ENCODE measurements around the gene CTBP2.

The CTBP2 gene

DNA sequence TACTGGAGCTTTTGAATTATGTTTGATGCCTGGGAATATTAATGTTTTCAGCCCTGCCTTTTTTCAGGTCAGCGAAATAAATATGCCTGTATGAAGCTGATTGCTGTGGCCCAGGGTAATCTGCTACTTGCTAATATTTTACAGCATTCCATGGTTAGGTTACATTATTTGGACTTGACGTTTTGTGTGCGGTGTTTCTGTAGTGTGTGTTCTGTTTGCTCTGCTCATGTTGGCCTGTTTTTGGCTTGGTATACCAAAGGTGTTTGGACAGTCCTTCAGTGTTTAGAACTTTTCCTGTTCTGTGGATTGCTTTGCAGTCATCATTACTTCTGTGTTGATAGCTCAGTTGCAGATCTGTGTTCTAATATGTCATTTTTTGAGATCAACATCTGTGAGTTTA, 206.9 kb downstream of the CTBP2 start:
- Histone ChIP-seq H3K9ac (ENCODE audit: low read length) (no peak overlapping the region), H3K9me3 (replicated peaks; ENCODE audit: insufficient read depth, low read length) (no peaks in the 10 kb centered on the region), H4K20me1 (ENCODE audit: insufficient read depth, low read length) (no peaks in the 10 kb centered on the region), H3K9me2 (replicated peaks; ENCODE audit: insufficient read depth, low read length) (no peaks in the 10 kb centered on the region), H2AFZ (ENCODE audit: low read length) (no peak overlapping the region), H3K79me2 (ENCODE audit: low read length) (peaks cover 59% of the 10 kb centered on the region), H3K27me3 (replicated peaks; ENCODE audit: insufficient read depth, low read length) (no peaks in the 10 kb centered on the region), H3K36me3 (replicated peaks; ENCODE audit: insufficient read depth, low read length) (no peaks in the 10 kb centered on the region; the same call in 1 of the 2 replicates), H3K4me2 (ENCODE audit: low read depth, low read length) (no peak overlapping the region), H3K4me1 (ENCODE audit: low read length) (no peaks in the 10 kb centered on the region), H3F3A (ENCODE audit: insufficient read depth, low read length) (no peaks in the 10 kb centered on the region), H3K4me3 (ENCODE audit: low read length) (no peak overlapping the region), H3K27ac (ENCODE audit: low read length) (no peak overlapping the region)
- DNase-seq: no peak
- TF ChIP-seq EZH2phosphoT487 (IDR thresholded peaks at IDR 0.05; ENCODE audit: low read length) (no peak), EZH2 (optimal IDR thresholded peaks at IDR 0.05; ENCODE audit: low read depth, low read length) (no peak)
- TF ChIP-seq, protein P1, sequence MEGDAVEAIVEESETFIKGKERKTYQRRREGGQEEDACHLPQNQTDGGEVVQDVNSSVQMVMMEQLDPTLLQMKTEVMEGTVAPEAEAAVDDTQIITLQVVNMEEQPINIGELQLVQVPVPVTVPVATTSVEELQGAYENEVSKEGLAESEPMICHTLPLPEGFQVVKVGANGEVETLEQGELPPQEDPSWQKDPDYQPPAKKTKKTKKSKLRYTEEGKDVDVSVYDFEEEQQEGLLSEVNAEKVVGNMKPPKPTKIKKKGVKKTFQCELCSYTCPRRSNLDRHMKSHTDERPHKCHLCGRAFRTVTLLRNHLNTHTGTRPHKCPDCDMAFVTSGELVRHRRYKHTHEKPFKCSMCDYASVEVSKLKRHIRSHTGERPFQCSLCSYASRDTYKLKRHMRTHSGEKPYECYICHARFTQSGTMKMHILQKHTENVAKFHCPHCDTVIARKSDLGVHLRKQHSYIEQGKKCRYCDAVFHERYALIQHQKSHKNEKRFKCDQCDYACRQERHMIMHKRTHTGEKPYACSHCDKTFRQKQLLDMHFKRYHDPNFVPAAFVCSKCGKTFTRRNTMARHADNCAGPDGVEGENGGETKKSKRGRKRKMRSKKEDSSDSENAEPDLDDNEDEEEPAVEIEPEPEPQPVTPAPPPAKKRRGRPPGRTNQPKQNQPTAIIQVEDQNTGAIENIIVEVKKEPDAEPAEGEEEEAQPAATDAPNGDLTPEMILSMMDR (IDR thresholded peaks at IDR 0.05; ENCODE audit: low read length): no peak

DNA sequence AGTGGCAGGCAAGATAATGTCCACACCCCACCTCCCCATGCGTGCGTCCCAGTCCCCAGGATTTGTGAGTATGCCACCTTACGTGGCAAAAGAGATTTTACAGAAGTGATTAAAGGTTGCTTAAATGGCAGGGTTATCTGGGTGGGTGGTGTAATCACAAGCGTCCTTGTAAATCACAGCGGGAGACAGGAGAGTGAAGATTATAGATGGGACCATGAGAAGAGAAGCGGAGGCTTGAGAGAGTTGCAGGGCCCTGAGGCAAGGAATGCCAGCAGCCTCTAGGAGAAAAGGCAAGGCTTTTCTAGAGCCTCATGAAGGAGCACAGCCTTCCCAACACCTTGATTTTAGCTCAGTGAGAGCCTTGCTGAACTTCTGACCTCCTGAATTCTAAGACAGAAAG, 208.2 kb downstream of the CTBP2 start:
- no peaks in the 10 kb centered on the region; the same call in 1 of the 2 replicates for H3K36me3 ChIP-seq (replicated peaks; ENCODE audit: insufficient read depth, low read length)
- H3K4me1 ChIP-seq (ENCODE audit: low read length): no peaks in the 10 kb centered on the region
- TF ChIP-seq EZH2phosphoT487 (IDR thresholded peaks at IDR 0.05; ENCODE audit: low read length) (no peak), EZH2 (optimal IDR thresholded peaks at IDR 0.05; ENCODE audit: low read depth, low read length) (no peak)
- TF ChIP-seq, protein P1 (IDR thresholded peaks at IDR 0.05; ENCODE audit: low read length): no peak
- peaks cover 62% of the 10 kb centered on the region for H3K79me2 ChIP-seq (ENCODE audit: low read length)
- no peak overlapping the region for H3K4me3 ChIP-seq (ENCODE audit: low read length)
- no peaks in the 10 kb centered on the region for H4K20me1 ChIP-seq (ENCODE audit: insufficient read depth, low read length)
- no peaks in the 10 kb centered on the region for H3F3A ChIP-seq (ENCODE audit: insufficient read depth, low read length)
- H2AFZ ChIP-seq (ENCODE audit: low read length): no peak overlapping the region
- H3K27me3 ChIP-seq (replicated peaks; ENCODE audit: insufficient read depth, low read length): no peaks in the 10 kb centered on the region
- H3K9me3 ChIP-seq (replicated peaks; ENCODE audit: insufficient read depth, low read length): no peaks in the 10 kb centered on the region
- H3K4me2 ChIP-seq (ENCODE audit: low read depth, low read length): no peak overlapping the region
- H3K9me2 ChIP-seq (replicated peaks; ENCODE audit: insufficient read depth, low read length): no peaks in the 10 kb centered on the region
- H3K27ac ChIP-seq (ENCODE audit: low read length): no peak overlapping the region
- no peak overlapping the region for H3K9ac ChIP-seq (ENCODE audit: low read length)
- no peak for DNase-seq

DNA sequence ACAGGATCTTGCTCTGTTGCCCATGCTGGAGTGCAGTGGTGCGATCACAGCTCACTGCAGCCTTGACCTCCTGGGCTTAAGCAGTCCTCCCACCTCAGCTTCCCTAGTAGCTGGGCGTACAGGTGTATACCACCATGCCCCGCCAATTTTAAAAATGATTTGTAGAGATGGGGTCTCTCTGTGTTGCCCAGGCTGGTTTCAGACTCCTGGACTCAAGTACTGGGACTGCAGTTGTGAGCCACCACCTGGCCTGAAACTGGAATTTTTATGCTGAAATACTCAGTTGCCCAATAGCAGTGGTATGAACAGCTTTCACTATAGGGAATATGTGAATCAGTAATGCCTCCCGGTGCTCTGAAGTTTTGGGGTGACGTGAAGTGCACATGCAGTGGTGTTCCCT, 210.8 kb downstream of the CTBP2 start:
- Histone ChIP-seq H3K9ac (ENCODE audit: low read length) (no peak overlapping the region), H3F3A (ENCODE audit: insufficient read depth, low read length) (no peaks in the 10 kb centered on the region), H3K27ac (ENCODE audit: low read length) (no peak overlapping the region), H3K9me2 (replicated peaks; ENCODE audit: insufficient read depth, low read length) (no peaks in the 10 kb centered on the region), H3K4me2 (ENCODE audit: low read depth, low read length) (no peak overlapping the region), H3K79me2 (ENCODE audit: low read length) (peaks cover 69% of the 10 kb centered on the region), H3K4me3 (ENCODE audit: low read length) (no peak overlapping the region), H2AFZ (ENCODE audit: low read length) (no peak overlapping the region), H3K27me3 (replicated peaks; ENCODE audit: insufficient read depth, low read length) (no peaks in the 10 kb centered on the region), H3K9me3 (replicated peaks; ENCODE audit: insufficient read depth, low read length) (no peaks in the 10 kb centered on the region), H4K20me1 (ENCODE audit: insufficient read depth, low read length) (no peaks in the 10 kb centered on the region), H3K36me3 (replicated peaks; ENCODE audit: insufficient read depth, low read length) (no peaks in the 10 kb centered on the region; the same call in 1 of the 2 replicates), H3K4me1 (ENCODE audit: low read length) (0 out of 2 replicates have a peak, but pooled peaks cover 6% of the 10 kb centered on the region)
- TF ChIP-seq EZH2 (optimal IDR thresholded peaks at IDR 0.05; ENCODE audit: low read depth, low read length) (no peak), EZH2phosphoT487 (IDR thresholded peaks at IDR 0.05; ENCODE audit: low read length) (no peak)
- TF ChIP-seq, protein P1 (IDR thresholded peaks at IDR 0.05; ENCODE audit: low read length): no peak
- DNase-seq: no peak

Measured in MM.1S (cell line).